ENCODE data around the gene STK32C.

STK32C gene

DNA sequence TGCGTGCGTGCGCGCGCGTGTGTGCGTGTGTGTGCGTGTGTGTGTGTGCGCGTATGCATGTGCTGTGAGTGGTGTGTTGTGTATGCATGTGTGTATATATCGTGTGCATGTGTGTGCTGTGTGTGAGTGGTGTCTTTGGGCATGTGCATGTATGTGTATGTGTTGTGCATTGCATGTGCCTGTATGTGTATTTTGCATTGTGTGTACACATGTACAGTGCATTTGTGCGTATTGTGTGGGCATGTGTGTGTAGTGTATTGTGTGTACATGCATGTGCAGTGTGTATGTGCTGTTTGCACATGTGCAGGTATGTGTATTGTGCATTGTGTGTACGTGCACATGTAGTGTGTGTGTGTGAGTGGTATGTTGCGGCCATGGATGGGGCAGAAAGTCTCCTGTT is 127.0 kb downstream of the STK32C start:
- DNase-seq = no peak

DNA sequence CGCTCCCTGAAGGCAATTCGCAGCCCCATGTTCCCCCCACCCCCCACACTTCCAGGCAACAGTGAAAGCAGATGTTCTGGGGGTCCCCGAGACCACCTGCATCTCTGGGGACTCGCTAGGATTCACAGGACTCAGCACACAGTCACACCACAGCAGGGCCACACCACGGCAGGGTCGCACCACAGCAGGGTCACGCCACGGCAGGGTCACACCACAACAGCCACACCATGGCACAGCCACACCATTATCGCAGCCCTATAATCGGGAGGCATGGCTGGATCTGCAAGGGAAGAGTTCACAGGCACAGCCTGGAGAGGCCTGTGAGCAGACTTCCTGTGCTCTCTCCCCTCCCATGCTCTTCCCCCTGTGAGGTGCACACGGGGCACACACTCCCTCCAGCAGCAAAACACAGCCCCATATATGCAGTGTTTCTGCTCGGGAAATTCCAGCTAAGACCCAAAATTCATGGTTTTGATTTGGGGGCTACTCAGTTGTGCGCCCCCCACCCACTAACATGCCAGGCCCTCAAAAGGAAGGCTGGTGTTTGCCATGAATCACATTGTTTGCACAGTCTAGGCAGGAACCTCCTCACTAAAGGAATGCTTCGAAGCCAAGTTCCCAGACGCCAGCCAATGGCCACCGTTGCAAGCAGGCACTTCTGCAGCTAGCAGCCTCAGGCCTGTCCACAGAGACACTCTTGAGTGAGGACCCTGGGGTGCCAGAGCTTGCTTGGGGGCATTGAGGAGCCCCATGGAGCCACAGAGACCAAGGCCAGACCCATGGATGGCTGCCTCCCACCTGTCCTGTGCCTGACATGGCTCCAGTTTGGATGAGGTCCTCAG is 128.0 kb downstream of the STK32C start:
- no peak for DNase-seq

DNA sequence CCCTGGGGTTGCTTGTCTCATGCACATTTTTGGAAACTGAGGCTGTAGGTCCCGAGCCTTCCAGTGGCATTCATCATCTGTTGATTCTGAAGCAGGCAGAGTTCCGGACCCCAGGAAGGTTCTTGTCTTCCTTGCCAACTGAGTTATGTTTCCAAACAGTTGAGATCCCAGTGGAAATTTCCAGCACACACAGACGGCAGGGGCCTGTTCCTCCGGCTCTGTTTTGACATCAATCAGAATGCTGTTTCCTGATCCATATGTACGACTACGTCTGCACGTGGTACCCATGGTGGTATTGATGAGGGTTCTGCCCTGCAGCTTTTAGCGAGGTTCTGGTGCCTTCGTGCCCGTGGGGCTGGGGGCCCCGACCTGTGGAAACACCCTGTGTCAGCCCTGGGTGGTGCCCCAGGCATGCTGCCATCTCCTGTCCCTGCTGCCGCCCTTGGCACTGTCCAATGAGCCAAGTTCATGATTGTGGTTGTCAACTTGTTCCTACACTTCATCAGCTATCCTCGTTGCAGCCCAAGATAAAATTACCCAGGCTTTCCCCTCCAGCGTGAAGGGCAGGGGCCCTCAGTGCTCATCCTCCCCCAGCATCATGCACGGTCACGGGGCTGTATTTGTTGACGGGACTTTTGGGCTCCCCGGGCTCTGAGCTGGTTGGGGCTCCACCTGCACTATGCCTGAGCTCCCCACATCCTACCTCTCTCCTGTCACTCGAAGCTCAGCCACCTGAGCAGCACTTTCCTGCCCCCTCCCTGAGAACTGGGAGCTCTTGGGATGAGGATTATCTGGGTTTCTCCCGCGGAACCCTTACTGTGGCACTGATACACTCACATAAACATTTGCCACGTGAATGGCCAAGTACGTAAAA is 128.8 kb downstream of the STK32C start:
- DNase-seq = no peak

GRCh38 chr10:132178046-132178445 is 129.7 kb downstream of the STK32C start:
- no peak for DNase-seq

DNA sequence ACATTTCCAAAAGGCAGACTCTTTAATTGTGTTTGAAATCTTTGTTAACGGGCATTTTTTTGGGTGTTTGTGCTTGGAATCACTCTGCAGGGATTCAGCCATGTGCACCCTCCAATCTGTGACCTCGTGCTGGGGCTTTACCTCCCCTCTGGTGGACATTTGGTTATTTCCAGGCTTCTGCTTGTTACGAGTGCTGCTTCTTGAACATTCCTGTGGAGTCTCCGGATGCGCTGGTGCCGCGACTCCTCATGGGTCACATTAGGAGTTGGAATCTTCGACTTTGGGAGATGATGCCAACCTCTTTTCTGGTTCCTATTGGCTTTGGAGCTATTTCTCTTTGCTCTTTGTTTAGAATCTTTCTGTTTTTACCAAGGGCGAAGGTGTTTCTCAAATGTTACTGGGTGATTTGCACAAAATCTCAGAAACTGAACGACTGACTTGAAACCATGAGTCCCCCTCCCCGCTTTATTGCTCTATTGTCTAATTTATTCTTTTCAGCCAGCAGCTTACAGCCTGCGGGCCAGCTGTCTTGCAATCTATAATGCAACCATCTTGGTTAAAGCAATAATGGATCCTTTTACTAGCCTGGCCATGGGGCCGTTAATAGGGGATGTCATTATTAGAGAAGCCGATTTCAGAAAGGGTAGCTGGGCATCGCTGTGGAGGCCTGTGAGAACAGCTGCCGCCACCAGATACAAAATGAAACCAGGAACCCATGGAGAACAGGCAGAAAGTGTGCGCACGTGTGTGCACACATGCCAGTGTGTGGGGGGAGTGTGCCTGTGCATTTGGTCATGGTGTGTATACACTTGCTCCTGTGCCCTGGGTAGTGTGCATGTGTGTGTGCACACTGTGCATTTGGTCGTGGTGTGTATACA is 130.9 kb downstream of the STK32C start:
- no peak for DNase-seq

DNA sequence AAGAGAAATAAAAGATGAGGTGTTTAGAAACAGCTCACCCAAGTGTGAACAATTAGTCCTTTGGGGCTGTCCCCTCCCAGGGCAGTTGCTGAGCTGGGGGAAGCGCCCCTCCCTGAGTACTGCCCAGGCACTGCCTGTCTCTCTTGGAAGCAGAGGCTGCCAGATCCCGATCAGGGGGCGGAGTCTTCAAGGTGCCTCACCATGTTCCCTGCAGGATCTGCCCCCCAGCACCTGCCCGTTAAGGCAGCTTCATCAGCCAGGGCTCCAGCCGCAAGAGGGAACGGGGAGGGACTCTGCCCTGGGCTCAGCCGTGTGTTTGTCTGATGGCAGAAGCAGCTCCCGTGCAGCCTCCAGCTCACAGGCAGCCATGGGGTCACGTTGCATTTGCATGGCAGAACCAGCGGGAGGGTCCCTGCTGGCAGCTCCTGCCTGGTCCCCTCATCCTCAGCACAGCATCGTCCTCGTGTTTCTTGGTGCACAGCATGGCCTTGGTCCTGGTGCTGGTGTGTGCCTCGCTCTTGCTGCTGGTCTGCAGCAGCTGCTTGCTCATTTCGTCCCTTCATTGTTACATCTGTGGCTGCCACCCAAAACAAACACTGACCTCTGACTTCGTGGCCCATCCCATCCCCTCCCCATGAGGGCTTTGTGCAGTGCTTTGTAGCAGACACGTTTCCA is 131.7 kb downstream of the STK32C start:
- DNase-seq = no peak

GRCh38 chr10:132175408-132175807 is 132.3 kb downstream of the STK32C start:
- no peak for DNase-seq

GRCh38 chr10:132174237-132174636 is 133.5 kb downstream of the STK32C start:
- DNase-seq = no peak

DNA sequence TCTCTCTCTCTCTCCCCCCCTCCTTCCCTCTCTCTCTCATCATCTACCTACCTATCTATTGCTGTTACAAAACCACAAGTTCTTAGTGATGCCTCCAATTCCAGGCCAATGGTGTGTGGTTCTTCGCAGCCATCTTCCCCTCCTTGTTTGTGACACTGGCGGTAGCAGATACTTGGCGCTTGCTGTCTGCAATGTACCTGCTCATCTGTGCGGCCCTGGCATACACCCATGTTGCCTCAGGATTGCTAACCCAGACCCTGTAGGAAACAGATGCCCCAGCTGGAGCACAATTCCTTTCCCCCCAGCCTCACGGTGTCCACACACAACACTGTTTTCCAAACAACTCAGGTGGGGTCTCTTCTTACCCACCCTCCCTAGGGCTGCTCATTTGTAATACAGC is 134.6 kb downstream of the STK32C start:
- DNase-seq = no peak

- DNase-seq = no peak
Observed at GRCh38 chr10:132172091-132173066, 135.4 kb downstream of the STK32C start.

GRCh38 chr10:132170561-132171361 is 137.0 kb downstream of the STK32C start:
- DNase-seq = no peak

DNA sequence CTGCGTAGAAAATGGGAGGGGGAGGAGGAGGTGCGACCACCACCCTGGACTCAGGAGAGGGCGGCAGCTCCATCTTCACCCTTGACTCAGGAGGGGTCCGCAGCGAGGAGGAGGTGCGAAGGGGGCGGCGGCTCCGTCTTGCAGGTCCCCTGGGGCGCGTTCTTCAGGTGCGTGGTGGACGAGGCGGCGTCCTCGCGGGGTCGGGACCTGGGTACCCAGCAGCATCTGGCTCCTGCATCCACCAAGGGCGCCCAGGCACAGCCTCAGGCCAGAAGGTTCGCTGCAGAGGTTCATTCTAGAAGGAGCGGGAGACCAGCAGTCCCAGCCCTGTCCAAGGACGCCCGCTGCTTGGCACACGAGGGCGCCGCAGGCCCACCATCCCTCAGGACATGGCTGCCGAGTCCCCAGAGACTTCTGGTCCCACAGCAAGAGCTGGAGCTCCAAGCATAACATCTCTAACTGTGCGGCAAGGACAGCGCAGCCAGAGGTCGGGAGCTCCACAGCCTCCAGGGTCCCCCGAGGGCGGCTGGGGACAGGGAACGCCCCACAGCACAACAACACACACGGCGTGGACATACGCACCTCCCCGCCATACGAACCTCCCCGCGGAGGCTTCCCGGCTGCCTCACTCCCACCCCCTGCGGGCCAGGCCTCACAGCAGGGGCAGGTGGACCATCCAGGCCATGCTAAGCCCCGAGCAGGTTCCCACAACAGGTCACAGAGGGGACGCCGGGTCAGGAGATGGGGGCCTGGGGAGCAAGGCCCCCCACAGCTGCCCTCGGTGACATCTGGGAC is 137.8 kb downstream of the STK32C start:
- no peak for DNase-seq

- DNase-seq = no peak
Observed at GRCh38 chr10:132169031-132169765, 138.6 kb downstream of the STK32C start.

- DNase-seq = no peak
Observed at GRCh38 chr10:132168571-132169030, 139.1 kb downstream of the STK32C start.

- no peak for DNase-seq
Observed at GRCh38 chr10:132167976-132168375, 139.8 kb downstream of the STK32C start.

GRCh38 chr10:132167041-132167674 is 140.6 kb downstream of the STK32C start:
- no peak for DNase-seq

DNA sequence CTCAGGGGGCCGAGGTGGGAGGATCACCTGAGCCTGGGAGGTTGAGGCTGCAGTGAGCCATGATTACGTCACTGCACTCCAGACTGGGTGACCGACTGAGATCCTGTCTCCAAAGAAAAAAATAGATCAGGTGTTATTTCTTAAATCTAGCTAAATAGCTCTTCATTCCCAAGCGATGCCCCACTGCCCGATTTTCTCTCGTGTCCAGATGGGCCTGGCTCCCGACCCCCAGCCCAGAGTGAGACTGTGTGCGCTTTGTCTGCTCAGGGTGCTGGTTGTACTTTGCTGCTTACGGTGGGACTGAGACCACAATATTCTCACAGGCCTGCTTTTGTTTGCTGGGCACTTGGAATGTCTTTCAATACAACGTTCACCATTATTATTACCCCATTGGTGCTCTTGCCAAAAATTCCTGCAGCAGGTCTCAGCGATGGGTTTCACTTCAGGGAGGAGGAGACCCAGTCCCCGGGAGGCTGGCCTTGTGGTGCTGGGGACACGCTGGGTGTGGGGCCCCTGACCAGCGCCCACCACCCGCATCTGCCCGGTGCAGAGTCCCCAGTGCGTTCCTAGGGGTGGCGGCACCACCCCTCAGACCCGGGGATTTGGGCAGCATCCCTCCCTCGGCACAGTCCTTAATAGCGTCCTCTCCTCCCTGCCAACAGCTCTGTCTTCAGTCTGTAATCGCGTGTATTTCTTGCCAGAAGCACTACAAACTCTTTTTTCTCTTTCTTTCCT is 141.4 kb downstream of the STK32C start:
- no peak for DNase-seq
